SHP77 treated with DMSO at 0.1 percent for 48 hours (cell line): ENCODE results near the gene ARHGAP23.
"Not testable (repeated sequence)": the region's sequence is repeated elsewhere in the genome, so short reads cannot be mapped to it uniquely, and the experiment has no call there.

ENCODE experiments used
- DNase-seq: peaks from one replicate; lab custom pipeline; 2025; lab: John Stamatoyannopoulos, UW

Gene ARHGAP23

DNA sequence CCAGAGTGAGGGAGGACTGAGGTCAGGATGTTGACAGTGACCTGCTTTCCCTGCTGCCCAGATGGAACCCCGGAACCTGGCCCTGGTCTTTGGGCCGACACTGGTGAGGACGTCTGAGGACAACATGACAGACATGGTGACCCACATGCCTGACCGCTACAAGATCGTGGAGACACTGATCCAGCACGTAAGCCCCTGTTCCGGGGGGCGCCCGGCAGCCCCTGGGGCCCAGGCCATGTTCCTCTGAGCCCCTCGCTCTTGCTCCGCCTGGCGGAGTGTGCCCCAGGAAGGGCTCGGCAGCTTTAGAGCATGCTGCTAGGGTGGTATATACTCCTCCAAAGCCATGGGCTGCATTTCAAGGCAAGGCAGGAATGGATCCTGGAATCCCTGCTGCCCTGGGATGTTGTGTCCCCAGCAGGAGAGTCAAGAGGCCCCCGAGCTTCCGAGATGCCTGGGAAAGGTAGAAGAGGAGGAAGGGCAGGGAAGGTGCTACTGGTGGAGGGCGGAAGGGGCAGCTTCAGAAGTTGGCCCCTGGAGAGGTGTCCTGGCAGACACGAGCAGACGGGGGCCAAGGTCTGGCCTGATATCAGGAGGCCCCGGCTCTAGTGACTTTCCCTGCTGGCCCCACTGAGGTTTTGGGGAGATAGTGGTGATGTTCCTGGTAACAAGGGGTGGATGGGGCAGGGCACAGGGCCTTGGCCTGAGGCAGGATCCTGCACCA, 63.2 kb downstream of the ARHGAP23 start:
- not testable (repeated sequence) for DNase-seq

DNA sequence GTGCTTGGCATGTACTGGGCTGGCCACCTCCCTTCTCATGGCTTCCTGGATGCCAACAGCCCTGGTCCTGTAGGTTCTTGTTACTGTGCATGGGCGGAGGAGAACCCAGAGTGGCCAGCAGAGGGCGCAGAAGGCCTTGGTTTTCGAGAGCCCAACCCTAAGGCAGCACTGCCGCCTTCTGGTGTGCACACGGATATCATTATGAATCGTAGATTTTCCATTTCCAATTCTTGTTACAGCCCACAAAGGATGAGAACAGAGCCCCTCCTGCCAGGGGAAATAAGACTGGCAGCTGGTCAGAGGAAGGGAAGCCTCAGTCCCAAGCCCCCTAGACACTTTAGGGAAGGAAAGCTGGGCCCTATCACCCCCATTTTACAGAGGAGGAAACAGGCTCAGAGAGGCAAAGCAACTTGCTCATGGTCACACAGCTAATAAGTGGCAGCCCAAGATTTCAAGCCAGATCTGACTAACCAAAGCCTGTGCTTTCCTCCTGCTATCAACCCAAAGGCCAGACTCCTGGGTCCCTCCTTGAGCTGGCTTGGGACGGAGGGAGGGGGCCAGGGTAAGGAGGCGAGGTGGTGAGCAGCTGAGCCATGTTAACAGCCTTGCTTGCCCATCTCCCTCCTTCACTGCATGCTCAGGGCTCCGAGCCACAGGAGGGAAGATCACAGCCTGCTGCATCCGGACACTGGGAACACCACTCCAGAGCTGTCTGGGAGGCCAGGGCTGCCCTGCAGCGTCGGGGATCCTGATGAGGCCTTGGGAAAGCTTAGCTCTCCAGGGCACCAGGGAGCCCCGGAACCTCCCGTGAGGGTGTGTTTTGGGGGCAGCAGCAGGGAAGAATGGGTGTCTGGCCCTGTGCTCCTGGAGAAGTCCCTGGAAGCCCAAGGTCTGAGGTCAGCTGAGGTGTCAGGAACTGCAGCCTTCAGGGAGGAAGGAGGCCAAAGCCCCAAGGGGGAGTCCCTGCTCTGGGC, 64.1 kb downstream of the ARHGAP23 start:
- DNase-seq = peak; percentile 54

DNA sequence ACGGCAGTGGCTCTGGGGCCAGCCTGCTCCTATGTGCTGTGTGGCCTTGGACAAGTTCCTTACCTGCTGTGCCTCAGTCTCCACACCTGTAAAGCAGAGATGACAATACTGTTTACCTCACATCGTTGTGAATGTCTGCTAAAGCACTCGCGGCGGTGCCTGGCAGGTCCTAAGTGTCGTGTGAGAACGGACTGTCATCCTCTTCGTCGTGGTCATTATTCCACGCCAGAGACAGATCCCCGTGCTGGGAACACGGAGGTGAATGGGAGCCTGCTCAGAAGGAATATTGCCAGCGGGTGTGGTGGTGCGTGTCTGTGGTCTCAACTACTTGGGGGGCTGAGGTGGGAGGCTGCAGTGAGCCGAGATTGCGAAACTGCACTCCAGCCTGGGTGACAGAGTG, 65.9 kb downstream of the ARHGAP23 start:
- not testable (repeated sequence) for DNase-seq

DNA sequence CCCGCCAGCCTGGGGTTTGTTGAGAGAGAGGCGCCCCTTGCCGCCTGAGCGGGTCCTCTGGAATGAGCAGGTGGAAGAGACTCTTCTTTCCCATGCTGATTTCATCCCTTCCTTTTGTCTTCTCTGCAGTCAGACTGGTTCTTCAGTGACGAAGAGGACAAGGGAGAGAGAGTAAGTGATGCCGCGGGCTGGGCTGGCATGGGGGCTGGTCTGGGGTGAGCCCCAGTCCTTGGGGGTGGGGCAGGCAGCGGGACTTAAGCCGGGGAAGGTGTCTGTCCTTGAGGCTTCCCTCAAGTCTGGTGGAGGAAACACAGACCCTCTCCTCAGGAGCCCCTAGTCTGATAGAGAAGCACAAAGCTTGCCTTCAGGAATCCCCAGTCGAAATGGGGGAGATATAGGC, 69.4 kb downstream of the ARHGAP23 start:
- DNase-seq = not testable (repeated sequence)

DNA sequence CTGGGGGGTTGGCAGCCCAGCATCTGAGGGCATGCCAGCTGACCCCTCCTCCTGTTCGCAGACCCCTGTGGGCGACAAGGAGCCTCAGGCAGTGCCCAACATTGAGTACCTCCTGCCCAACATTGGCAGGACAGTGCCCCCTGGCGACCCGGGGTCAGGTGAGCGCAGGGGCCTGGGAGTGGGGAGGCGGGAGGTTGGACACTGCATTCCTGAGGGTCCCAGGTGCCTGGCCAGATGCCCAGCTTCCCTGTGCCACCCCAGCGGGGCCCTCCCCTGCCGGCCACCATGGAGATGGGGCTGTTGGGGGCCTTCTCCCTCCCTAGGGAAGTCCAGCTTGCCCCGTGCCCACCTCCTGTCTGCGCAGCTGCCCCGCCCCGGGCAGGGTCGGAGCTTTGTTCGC, 70.1 kb downstream of the ARHGAP23 start:
- DNase-seq = no peak

DNA sequence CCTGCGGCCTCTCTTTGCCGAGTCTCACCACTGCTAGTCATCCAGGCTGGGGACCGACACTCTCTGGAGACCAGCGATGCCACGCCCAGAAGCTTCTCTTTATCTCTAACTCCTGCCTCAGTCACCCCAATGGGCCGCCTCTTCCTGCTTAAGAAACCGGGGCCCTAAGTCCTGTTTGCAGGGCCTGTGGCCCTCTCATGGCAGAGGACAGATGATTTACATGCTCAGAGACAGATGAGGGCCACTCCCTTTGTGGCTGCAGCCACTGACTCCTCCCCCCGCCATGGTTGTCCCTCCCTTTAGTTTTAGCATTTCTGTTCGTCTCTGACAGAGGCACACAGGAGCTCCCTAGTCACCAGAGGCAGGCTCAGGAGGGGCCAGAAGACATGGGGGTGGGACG, 71.0 kb downstream of the ARHGAP23 start:
- DNase-seq = not testable (repeated sequence)

DNA sequence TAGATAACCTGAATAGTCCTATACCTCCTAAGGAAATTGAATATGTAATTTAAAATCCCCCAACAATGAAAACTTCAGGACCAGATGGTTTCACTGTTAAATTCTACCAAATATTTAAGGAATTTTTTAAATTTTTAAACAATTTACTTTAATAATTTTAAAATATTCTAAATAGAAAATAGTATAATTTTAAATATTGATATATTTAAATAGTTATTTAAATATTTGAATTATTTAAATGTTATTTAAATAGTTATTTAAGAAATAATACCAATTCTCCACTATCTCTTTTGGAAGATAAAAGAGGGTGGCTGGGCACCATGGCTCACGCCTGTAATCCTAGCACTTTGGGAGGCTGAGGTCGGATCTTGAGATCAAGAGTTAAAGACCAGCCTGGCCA, 73.5 kb downstream of the ARHGAP23 start:
- not testable (repeated sequence) for DNase-seq

DNA sequence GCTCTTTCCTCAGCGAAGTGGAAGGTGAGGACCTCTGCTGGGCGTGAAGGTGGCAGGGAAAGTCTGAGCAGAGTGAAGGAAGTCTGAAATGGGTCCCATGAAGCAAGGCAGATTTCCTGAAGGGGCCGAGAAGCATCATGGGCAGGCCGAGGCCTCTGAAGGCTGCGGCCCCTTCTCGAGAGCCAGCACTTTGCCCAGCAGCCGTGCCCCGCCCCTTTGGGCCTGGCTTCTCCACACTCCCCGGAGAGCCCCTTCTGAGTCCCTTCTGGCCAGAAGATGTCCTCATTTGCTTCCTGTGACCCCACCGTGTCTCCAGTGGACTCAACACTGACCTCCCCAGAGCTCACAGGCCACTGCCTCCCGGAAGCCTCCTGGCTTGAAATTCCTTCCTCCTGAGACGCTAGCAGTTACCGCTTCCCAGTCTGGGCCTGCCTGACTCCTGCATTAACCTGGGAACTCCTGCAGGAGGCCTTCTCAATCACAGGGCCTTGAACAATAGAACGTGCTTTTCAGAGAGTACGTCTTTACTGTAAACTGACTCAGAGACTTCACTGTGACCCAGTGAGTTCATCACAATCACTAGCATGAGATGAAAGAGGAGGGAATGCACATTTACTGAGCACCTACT, 75.1 kb downstream of the ARHGAP23 start:
- not testable (repeated sequence) for DNase-seq

DNA sequence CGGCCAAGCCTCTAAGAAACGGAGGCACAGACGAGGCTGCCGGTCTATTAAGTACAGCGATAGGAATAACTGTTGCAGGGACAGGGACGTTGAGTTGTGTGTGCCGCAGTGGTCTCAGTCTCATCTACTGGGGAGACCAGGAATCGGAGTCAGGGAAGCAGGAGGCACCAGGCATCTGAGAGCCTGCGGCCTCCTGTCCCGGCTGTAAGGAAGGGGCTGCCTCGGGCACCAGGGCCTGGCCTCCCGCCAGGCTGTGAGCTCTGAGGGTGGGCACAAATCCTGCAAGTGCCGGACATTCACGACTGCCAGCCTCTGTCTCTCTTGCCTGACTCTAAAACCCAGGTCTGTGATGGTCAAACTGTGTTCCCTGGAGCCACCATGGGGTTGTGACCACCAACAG, 76.0 kb downstream of the ARHGAP23 start:
- no peak for DNase-seq

DNA sequence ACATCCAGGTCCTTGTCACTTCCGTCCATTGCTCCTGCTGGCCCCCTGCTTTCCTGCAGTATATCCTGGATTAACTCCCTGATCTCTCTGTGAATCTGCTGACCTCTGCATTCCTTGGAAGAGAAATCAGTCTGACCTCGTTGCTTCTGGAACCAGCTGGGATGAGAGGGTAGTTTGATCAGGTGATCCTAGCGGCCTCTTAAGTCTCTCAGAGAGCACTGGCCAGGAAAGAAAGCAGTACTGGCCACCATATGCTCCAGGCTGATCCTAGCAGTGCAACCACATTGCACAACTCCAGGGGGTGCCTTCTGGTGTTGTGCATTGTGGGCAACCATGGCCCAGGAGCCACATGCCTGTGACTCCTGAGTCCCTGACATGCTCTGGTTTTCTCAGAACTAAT, 79.2 kb downstream of the ARHGAP23 start:
- no peak for DNase-seq

DNA sequence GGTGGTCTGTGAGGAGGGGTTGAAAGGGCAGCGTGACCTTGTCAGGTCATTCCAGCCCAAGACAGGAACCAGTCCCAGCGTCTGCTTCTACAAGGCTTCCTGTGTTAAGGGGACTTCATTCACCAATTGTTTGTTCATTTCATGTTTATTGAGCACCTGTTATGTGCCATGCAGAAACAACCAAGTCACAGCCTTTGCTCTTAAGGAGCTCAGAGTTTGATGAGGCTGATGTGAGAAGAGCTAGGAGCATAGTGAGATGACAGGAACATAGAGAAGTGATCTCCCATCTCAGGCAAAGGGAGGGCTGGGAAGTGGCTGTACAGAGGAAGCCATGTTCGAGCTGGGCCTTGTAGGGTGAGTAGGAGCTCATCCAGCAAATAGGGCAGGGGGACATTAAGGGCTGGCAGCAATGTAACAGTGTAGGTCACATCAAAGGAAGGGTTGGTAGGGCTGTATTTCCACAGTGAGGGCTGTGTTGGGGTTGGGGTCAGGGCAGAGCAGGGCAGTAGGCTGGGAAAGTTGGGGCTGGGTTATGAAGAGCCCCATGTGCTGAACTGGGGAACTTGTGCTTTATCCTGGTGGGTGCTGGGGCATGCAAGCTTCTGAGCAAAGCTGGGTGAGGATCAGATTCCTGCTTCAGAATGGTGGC, 79.8 kb downstream of the ARHGAP23 start:
- no peak for DNase-seq

DNA sequence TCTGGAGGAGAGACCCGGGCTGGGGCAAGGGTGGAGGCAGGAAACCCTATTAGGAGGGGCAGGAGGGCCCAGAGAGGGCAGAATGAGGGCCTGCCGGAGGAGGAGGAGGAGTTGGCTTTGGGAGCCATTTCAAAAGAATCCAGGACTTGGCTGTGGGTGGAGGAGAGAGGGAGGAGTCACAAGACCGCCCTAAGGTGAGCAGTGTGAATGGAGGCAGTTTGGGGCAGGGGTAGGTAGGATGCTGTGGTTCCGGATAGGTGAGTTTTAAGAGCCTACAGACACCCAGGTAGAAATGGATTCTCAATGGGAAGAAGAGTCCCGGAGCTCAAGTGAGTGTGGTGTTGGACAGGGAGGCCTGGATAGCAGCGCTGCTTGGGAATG, 80.3 kb downstream of the ARHGAP23 start:
- no peak for DNase-seq

DNA sequence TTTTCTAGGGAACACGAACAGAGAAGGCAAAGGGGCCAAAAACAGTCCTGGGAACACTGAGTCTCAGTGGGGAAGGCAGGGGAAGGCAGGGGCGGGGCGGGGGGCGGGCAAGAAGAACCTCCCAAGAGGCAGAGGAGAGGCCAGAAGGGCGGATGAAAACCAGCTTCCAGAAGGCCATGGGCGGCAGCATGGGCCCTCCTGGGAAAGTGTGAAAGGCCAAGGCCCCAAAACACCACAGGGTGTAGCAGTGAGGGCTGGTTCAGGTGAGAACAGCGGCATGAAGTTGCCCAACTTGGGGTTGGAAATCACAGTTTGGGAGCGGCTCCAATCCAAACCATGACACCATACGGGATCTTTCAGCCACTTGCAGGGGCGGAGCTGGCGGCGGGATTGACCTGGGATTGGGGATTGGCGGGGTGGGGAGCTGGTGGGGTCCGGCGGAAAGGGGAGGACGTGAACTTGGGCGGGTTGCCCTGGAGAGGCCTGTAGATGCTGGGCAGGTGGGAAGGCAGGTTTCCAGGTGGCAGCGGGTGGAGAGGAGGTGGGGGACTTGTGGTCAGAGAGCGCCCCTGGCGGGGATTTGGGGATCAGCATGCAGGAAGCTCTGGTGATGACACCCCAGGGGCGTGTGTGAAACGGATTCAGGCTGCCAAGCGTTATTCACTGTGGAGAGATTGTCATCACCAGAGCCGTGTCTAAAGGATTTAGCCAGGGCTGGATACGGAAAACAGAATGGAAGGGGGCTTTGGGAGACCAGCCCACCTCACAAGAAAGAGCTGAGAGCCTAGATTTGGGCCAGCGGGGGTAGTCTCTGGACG, 80.9 kb downstream of the ARHGAP23 start:
- peak; percentile 5 for DNase-seq

DNA sequence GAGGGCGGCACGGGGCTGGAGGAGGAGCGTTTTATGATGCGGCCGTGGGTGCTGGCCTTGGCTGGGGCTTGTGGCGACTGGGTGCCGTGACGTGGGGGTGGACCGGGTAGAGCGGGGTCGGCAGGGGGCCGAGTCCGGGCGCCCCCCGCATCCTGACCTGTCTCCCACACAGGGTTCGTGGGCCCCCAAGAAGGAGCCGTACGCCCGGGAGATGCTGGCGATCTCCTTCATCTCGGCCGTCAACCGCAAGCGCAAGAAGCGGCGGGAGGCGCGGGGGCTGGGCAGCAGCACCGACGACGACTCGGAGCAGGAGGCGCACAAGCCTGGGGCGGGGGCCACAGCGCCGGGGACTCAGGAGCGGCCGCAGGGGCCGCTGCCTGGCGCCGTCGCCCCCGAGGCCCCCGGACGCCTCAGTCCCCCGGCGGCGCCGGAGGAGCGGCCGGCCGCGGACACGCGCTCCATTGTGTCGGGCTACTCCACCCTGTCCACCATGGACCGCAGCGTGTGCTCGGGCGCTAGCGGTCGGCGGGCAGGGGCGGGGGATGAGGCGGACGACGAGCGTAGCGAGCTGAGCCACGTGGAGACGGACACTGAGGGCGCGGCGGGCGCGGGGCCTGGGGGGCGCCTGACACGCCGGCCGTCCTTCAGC, 81.6 kb downstream of the ARHGAP23 start:
- DNase-seq = no peak

DNA sequence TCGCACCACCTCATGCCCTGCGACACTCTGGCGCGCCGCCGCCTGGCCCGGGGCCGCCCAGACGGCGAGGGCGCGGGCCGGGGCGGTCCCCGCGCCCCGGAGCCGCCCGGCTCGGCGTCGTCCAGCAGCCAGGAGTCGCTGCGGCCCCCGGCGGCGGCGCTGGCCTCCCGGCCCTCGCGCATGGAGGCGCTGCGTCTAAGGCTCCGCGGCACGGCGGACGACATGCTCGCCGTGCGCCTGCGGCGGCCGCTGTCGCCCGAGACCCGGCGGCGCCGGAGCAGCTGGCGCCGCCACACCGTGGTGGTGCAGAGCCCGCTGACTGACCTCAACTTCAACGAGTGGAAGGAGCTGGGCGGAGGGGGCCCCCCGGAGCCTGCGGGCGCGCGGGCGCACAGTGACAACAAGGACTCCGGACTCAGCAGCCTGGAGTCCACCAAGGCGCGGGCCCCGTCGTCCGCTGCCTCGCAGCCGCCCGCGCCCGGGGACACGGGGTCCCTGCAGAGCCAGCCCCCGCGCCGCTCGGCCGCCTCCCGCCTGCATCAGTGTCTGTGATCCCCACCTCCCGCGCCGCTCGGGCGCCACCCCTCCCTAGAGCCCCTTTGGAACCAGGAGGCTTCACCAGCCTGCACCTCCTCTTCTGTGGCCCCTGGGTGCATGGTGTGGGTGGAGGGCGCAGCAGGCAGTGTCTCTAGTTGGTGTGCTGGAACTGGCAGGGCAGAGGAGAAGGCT, 82.3 kb downstream of the ARHGAP23 start:
- DNase-seq = no peak

DNA sequence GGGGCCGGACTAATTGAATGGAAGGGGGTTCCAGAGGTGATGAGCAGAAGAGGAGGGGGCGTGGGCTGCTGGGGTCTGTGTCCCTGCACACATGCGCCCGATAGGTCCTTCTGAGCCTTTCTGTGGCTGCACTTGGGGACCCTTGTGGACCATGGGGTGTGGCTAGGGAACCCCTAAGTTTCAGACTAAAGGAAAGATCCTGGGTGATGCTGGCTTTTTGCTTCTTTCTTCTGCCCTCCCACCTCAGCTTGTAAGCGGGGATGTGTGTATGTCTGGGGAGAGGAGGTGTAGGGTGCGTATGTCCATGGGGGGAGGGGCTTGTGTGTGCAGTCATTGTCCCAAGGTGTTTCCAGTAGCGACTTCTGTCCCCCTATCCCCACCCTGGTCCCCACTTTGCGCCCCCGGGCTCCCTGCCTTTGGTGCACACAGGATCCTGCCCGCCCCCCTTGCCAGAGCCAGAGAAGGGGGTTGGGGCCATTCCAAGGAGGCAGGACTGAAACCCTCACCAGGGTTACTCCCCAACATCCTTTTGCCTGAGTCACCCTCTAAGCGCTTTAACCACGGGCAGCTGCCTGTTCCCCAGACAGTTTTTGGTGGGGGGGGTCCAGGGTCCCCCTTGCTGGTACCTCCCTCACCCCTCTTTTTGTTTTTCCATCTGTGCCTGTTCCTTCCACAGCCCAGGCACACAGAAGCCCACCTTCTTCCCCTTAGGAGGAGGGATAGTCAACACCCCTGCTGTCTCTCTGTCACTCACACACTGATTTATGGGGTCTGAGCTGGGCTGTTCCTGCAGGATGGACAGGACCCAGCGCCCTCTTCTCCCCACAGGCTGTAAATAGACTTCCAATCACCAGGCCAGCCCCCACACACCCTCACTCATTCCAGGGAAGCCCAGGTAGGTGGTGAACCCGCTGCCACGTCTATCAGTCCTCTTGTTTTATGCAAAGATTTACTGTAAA, 83.2 kb downstream of the ARHGAP23 start:
- DNase-seq = no peak

DNA sequence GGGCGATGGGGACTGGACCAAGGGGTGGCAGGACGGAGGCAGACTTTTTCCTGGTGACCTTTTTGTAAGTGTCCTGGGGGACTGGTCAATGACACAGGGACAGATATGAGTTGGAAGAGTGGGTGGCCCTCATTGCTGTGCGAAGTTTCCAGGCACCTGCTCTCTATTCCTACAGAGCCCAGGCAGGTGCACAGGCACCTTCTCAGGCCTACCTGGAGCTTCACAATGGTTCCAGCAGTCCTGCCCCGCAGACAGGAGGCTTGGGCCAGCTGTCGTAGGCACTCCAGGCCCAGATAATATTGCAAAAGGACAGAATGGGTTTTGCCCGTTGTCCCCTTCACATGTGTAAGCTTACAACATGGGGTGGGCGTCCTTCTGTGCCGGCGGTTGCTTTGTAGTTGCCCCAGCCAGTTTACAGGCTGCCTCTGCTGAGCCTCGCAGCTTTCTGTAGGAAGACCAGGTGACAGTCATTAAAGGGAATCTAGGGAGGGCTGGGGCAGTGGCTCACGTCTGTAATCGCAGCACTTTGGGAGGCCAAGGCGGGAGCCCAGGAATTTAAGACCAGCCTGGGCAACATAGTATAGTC, 84.3 kb downstream of the ARHGAP23 start:
- no peak for DNase-seq

DNA sequence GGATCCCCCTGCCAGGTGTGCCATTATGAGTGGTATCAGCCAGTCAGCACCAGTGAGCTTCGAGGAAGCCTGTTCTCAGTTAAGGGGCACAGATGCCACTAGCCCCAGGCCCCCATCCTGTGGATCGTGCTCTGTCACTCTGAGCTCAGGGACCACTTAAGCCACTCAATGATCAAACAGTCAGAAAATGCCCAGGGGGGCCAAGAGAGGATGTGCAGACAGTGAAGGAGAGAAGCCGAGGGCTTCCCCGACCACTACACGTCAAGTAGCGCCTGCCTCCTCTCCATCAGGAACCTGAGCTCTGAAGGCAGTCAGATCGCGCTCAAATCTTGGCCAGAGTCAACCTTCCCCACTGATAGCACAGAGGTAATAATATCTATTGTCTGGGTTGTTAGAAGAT, 98.3 kb downstream of the ARHGAP23 start:
- DNase-seq = not testable (repeated sequence)
